HL-60 (cell line): Measurements from ENCODE around the gene SLC26A3.

Experiments used
- DNase-seq, 2 experiments: peaks; one replicate each; pipeline ENCODE4 v3.0.0-alpha.2; 2010 to 2020; ENCODE audit warnings: low read depth in 1 of 2, low spot score in 1 of 2
- H3K27ac ChIP-seq: fragments of 250-450 bp; sonication (Bioruptor Pico); replicated peaks from 2 replicates; pipeline ENCODE4 v1.5.1; 2020; ENCODE audit warnings: mild to moderate bottlenecking, moderate library complexity
- H3K27me3 ChIP-seq: fragments of 250-450 bp; sonication (Bioruptor Pico); 2 replicates; pipeline ENCODE4 v1.5.1; 2021; ENCODE audit warnings: mild to moderate bottlenecking, moderate library complexity; ENCODE audit not compliant: insufficient read depth, poor library complexity, severe bottlenecking
- H3K4me3 ChIP-seq: replicated peaks from 2 replicates; pipeline ENCODE4 v1.5.1; 2011; ENCODE audit warnings: mild to moderate bottlenecking, control low read depth, low read length; ENCODE audit not compliant: insufficient read depth
- CTCF ChIP-seq: IDR thresholded peaks from one replicate; pipeline ENCODE4 v1.5.1; 2011; ENCODE audit warnings: low read length, control low read depth, inconsistent platforms; ENCODE audit not compliant: insufficient read depth
- GABPA ChIP-seq: IDR thresholded peaks from 2 replicates; pipeline ENCODE4 v1.6.1; 2012; ENCODE audit warnings: low read depth
- POLR2AphosphoS5 ChIP-seq: IDR thresholded peaks from 2 replicates; pipeline ENCODE4 v1.6.1; 2012; ENCODE audit warnings: low read depth
- REST ChIP-seq: IDR thresholded peaks from 2 replicates; pipeline ENCODE4 v1.6.1; 2012; ENCODE audit warnings: low read depth; ENCODE audit not compliant: insufficient replicate concordance
- SPI1 ChIP-seq: IDR thresholded peaks from 2 replicates; pipeline ENCODE4 v1.6.1; 2012; ENCODE audit warnings: low read depth, mild to moderate bottlenecking, borderline replicate concordance

SLC26A3 gene

GRCh38 chr7:107751113-107751512 is 51.9 kb downstream of the SLC26A3 start:
- no peak for TF ChIP-seq POLR2AphosphoS5
- no peak for TF ChIP-seq REST
- TF ChIP-seq SPI1 = no peak
- TF ChIP-seq GABPA = no peak
- TF ChIP-seq CTCF = no peak
- no peaks in the 10 kb centered on the region for H3K27me3 ChIP-seq
- DNase-seq = no peak
- no peak overlapping the region for H3K4me3 ChIP-seq
- H3K27ac ChIP-seq = no peak overlapping the region

- H3K27me3 ChIP-seq = no peaks in the 10 kb centered on the region
- no peak for TF ChIP-seq GABPA
- no peak for TF ChIP-seq REST
- no peak for TF ChIP-seq CTCF
- DNase-seq = no peak
- H3K27ac ChIP-seq = no peak overlapping the region
- peak overlapping the region; percentile 93; the same call in 1 of the 2 replicates for H3K4me3 ChIP-seq
Observed at GRCh38 chr7:107746006-107746405, 57.0 kb downstream of the SLC26A3 start.

GRCh38 chr7:107744345-107744750 is 58.7 kb downstream of the SLC26A3 start:
- no peak for DNase-seq
- peak overlapping the region; percentile 93 for H3K4me3 ChIP-seq
- peak overlapping the region; percentile 97 for H3K27ac ChIP-seq
- H3K27me3 ChIP-seq = no peaks in the 10 kb centered on the region
- no peak for TF ChIP-seq REST
- no peak for TF ChIP-seq SPI1
- no peak for TF ChIP-seq GABPA
- TF ChIP-seq POLR2AphosphoS5 = no peak
- TF ChIP-seq CTCF = no peak
